ENCODE data around the gene RANGAP1. TPM values are rescaled to one million over a fixed set of nuclear protein-coding genes. Genes with fewer than 3 reads are reported as not detected.

The RANGAP1 gene
- polyA plus RNA-seq, 1 donor: 40.3 TPM

DNA sequence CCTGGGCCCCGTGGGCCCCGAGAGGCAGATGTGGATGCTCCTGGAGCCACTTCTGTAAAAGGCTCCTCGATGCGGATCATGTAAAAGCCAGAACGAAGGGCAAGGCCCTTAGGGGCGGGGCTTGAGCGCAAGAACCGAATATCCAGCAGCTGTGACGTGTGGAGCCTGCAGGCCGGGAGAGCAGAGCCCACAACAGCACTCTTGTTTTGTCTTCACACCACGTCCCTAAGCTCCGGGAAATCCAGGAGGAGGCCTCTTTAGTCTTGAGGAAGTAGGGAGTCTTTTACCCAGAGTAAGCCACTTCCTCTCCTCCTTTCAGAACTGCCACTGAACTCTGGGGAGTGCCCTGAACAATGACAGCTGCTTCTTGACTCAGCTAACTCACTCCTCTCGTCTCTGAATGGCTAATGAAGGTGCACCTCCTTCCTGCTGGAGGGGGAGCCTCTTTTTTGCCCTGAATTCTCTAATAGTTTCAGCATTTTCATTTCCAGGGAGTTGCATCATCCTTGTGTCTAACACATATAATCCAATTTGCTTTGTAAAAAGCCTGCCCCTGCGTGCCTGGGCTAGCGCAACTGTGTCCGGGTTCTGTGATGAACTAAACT lies 68.3 kb downstream of the RANGAP1 start:
- Histone ChIP-seq H3K9me3 (ENCODE audit: control insufficient read depth, low read depth, low read length) (no peaks in the 10 kb centered on the region), H3K4me1 (ENCODE audit: control insufficient read depth, insufficient read depth, low read length) (no peaks in the 10 kb centered on the region), H3K4me3 (ENCODE audit: low read length) (no peak overlapping the region), H3K36me3 (ENCODE audit: control insufficient read depth, insufficient read depth, low read length) (peaks cover 52% of the 10 kb centered on the region), H3K27ac (ENCODE audit: low read length) (peak overlapping the region; percentile 65), H3K27me3 (ENCODE audit: control insufficient read depth, insufficient read depth, low read length) (no peaks in the 10 kb centered on the region)
- DNase-seq: peak; percentile 44 to 45
- 30% methylated on average over 2 of the region's 16 CpGs for WGBS (ENCODE audit: insufficient coverage, low lambda C conversion rate)

- no CpG with 5 or more reads among the region's 13 CpGs for WGBS (ENCODE audit: insufficient coverage, low lambda C conversion rate)
- no peaks in the 10 kb centered on the region for H3K9me3 ChIP-seq (ENCODE audit: control insufficient read depth, low read depth, low read length)
- H3K36me3 ChIP-seq (ENCODE audit: control insufficient read depth, insufficient read depth, low read length): peaks cover 45% of the 10 kb centered on the region
- H3K4me3 ChIP-seq (ENCODE audit: low read length): no peak overlapping the region
- no peaks in the 10 kb centered on the region for H3K4me1 ChIP-seq (ENCODE audit: control insufficient read depth, insufficient read depth, low read length)
- peak overlapping the region; percentile 65 for H3K27ac ChIP-seq (ENCODE audit: low read length)
- H3K27me3 ChIP-seq (ENCODE audit: control insufficient read depth, insufficient read depth, low read length): no peaks in the 10 kb centered on the region
- no peak for DNase-seq
These were observed 69.0 kb downstream of the RANGAP1 start for GRCh38 chr22:41216984-41217383.

DNA sequence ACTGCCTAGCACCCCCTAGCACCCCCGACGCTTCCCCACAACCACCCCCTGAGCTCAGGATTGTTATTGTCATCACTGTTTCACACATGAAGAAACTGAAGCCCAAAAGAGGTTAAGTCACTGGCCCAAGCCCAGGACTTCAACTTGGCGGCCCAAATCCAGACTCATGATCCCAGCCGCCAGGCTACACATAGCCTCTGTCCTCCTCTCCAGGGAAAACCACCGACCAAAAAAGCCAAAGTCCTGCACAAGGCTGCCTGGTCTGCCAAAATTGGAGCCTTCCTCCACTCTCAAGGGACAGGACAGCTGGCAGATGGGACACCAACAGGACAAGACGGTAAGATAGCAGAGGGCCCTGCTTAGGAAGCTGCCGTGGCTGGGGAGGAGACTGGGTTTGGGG lies 70.1 kb downstream of the RANGAP1 start:
- no peaks in the 10 kb centered on the region for H3K4me1 ChIP-seq (ENCODE audit: control insufficient read depth, insufficient read depth, low read length)
- H3K27me3 ChIP-seq (ENCODE audit: control insufficient read depth, insufficient read depth, low read length): no peaks in the 10 kb centered on the region
- no peak overlapping the region for H3K27ac ChIP-seq (ENCODE audit: low read length)
- H3K9me3 ChIP-seq (ENCODE audit: control insufficient read depth, low read depth, low read length): no peaks in the 10 kb centered on the region
- WGBS (ENCODE audit: insufficient coverage, low lambda C conversion rate): no CpG with 5 or more reads among the region's 7 CpGs
- peaks cover 40% of the 10 kb centered on the region for H3K36me3 ChIP-seq (ENCODE audit: control insufficient read depth, insufficient read depth, low read length)
- no peak overlapping the region for H3K4me3 ChIP-seq (ENCODE audit: low read length)
- DNase-seq: no peak

GRCh38 chr22:41215409-41215808 lies 70.6 kb downstream of the RANGAP1 start:
- Histone ChIP-seq H3K9me3 (ENCODE audit: control insufficient read depth, low read depth, low read length) (no peaks in the 10 kb centered on the region), H3K27ac (ENCODE audit: low read length) (no peak overlapping the region), H3K4me3 (ENCODE audit: low read length) (no peak overlapping the region), H3K27me3 (ENCODE audit: control insufficient read depth, insufficient read depth, low read length) (no peaks in the 10 kb centered on the region), H3K4me1 (ENCODE audit: control insufficient read depth, insufficient read depth, low read length) (no peaks in the 10 kb centered on the region), H3K36me3 (ENCODE audit: control insufficient read depth, insufficient read depth, low read length) (peaks cover 39% of the 10 kb centered on the region)
- WGBS (ENCODE audit: insufficient coverage, low lambda C conversion rate): no CpG with 5 or more reads among the region's 10 CpGs
- no peak for DNase-seq

- Histone ChIP-seq H3K27ac (ENCODE audit: low read length) (no peak overlapping the region), H3K36me3 (ENCODE audit: control insufficient read depth, insufficient read depth, low read length) (peaks cover 12% of the 10 kb centered on the region), H3K4me1 (ENCODE audit: control insufficient read depth, insufficient read depth, low read length) (no peaks in the 10 kb centered on the region), H3K4me3 (ENCODE audit: low read length) (no peak overlapping the region), H3K9me3 (ENCODE audit: control insufficient read depth, low read depth, low read length) (no peaks in the 10 kb centered on the region), H3K27me3 (ENCODE audit: control insufficient read depth, insufficient read depth, low read length) (no peaks in the 10 kb centered on the region)
- no peak for DNase-seq
- WGBS (ENCODE audit: insufficient coverage, low lambda C conversion rate): 100% methylated on average over 2 of the region's 9 CpGs
These were observed 79.3 kb downstream of the RANGAP1 start for GRCh38 chr22:41206719-41207118.

DNA sequence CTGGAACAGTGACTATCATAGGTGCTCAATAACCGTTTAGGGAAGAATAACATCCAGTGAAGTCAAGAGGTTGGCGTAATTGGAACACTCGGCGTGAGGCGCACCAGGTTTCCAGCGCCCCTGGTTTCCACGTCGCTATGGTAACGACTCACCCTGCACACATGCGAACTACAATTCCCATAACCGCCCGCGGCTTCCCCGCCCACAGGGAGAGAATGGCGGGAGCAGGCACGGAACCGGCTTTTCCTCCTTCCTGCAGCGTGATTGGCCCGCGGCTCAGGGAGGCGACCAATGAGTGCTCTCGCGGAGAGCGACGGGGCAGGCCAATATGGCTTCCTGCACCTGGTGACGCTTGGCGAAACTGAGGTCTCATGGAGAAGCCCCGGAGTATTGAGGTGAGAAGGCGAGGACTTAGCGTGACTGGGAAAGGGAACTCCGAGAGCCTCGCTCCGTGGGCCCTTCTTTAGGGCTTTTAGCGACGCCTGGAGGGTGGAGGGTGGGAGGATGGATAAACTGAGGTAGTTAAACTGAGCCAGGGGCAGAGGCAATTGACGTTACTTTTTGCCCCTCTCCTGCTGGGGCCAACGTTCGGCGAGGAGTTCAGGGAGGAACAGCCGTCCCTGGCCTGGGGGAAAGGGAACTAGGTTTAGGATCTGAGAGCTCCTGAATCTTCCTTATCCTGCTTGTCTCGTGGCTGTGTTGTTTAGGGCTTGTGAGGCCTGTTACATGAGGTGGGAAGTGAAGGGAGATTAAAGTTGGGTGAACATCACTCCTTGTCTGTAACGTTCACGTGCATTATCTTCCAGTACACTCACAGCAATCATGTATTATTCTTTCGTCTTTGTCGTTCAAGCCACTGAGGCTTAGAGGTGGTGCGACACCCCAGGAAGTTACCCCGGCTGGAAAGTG lies 80.7 kb downstream of the RANGAP1 start, which contains the start of gene L3MBTL2:
L3MBTL2 (plus strand) TSS at position 321 of the 909 bp plus-strand sequence; CDS start at position 372, 51 bp downstream.
- WGBS (ENCODE audit: insufficient coverage, low lambda C conversion rate): 0% methylated on average over 3 of the region's 47 CpGs
- no peaks in the 10 kb centered on the region for H3K27me3 ChIP-seq (ENCODE audit: control insufficient read depth, insufficient read depth, low read length)
- peak within 1 kb of the TSS; percentile 70 for H3K4me3 ChIP-seq (ENCODE audit: low read length)
- no peaks in the 10 kb centered on the region for H3K9me3 ChIP-seq (ENCODE audit: control insufficient read depth, low read depth, low read length)
- DNase-seq: peak; percentile 95 to 96
- peaks cover 6% of the 10 kb centered on the region for H3K36me3 ChIP-seq (ENCODE audit: control insufficient read depth, insufficient read depth, low read length)
- H3K27ac ChIP-seq (ENCODE audit: low read length): peak within 1 kb of the TSS; percentile 45
- no peaks in the 10 kb centered on the region for H3K4me1 ChIP-seq (ENCODE audit: control insufficient read depth, insufficient read depth, low read length)

DNA sequence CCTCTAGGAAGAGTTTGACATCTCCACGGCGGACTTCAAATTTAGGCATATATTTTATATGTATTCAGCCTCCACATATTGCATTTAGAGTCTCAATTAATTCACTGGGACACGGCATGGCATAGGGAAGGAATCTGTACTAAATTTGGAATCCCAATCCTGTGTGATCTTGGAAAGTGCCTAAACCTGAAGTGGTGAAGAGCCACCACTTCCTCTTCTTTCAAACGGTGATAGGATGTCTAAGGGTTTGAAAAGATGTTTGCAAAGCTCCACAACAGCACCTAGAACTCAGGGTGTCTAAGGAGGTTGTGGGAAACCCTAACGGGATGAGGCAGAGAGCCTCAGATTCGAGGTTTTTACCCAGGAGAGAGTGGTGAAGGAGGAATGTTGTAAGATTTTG lies 81.9 kb downstream of the RANGAP1 start:
- H3K27ac ChIP-seq (ENCODE audit: low read length): no peak overlapping the region
- H3K36me3 ChIP-seq (ENCODE audit: control insufficient read depth, insufficient read depth, low read length): no peaks in the 10 kb centered on the region
- H3K4me1 ChIP-seq (ENCODE audit: control insufficient read depth, insufficient read depth, low read length): no peaks in the 10 kb centered on the region
- no peaks in the 10 kb centered on the region for H3K9me3 ChIP-seq (ENCODE audit: control insufficient read depth, low read depth, low read length)
- WGBS (ENCODE audit: insufficient coverage, low lambda C conversion rate): 90% methylated on average over 2 of the region's 6 CpGs
- no peak overlapping the region for H3K4me3 ChIP-seq (ENCODE audit: low read length)
- no peak for DNase-seq
- H3K27me3 ChIP-seq (ENCODE audit: control insufficient read depth, insufficient read depth, low read length): peaks cover 4% of the 10 kb centered on the region

- H3K9me3 ChIP-seq (ENCODE audit: control insufficient read depth, low read depth, low read length): no peaks in the 10 kb centered on the region
- no CpG with 5 or more reads among the region's 2 CpGs for WGBS (ENCODE audit: insufficient coverage, low lambda C conversion rate)
- no peak overlapping the region for H3K4me3 ChIP-seq (ENCODE audit: low read length)
- H3K4me1 ChIP-seq (ENCODE audit: control insufficient read depth, insufficient read depth, low read length): peaks cover 5% of the 10 kb centered on the region
- no peak for DNase-seq
- H3K27ac ChIP-seq (ENCODE audit: low read length): no peak overlapping the region
- peaks cover 9% of the 10 kb centered on the region for H3K27me3 ChIP-seq (ENCODE audit: control insufficient read depth, insufficient read depth, low read length)
- H3K36me3 ChIP-seq (ENCODE audit: control insufficient read depth, insufficient read depth, low read length): no peaks in the 10 kb centered on the region
These were observed 82.9 kb downstream of the RANGAP1 start for GRCh38 chr22:41203118-41203517.

- Histone ChIP-seq H3K27ac (ENCODE audit: low read length) (no peak overlapping the region), H3K27me3 (ENCODE audit: control insufficient read depth, insufficient read depth, low read length) (peaks cover 9% of the 10 kb centered on the region), H3K36me3 (ENCODE audit: control insufficient read depth, insufficient read depth, low read length) (no peaks in the 10 kb centered on the region), H3K4me3 (ENCODE audit: low read length) (no peak overlapping the region), H3K9me3 (ENCODE audit: control insufficient read depth, low read depth, low read length) (no peaks in the 10 kb centered on the region), H3K4me1 (ENCODE audit: control insufficient read depth, insufficient read depth, low read length) (peaks cover 13% of the 10 kb centered on the region)
- WGBS (ENCODE audit: insufficient coverage, low lambda C conversion rate): no CpG with 5 or more reads among the region's 10 CpGs
- DNase-seq: peak; percentile 23 to 46
These were observed 84.8 kb downstream of the RANGAP1 start for GRCh38 chr22:41201141-41201540.

DNA sequence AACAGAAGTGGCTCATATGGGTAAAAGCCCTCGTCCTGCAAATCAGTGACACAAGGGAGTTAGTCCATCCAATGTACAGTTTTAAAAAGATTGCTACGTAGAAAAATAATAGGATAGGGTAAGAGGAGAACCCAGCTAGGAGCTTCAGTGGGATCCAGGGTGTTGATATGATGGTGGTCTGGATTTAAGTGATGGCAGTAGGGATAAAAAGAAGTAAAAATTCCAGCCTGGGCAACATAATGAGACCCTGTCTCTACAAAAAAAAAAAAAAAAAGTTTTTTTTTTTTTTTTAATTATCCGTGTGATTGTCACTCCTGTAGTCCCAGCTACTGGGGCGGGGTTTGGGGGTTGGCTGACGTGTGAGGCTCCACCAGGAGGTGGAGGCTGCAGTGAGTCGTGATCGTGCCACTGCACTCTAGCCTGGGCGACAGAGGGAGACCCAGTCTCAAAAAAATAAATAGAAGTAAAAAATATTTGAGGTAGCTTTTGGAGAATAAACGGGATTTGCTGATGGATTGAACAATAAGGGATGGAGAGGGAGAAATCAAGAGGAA lies 87.9 kb downstream of the RANGAP1 start:
- no peaks in the 10 kb centered on the region for H3K9me3 ChIP-seq (ENCODE audit: control insufficient read depth, low read depth, low read length)
- peaks cover 13% of the 10 kb centered on the region for H3K4me1 ChIP-seq (ENCODE audit: control insufficient read depth, insufficient read depth, low read length)
- H3K4me3 ChIP-seq (ENCODE audit: low read length): peak overlapping the region; percentile 80
- H3K27me3 ChIP-seq (ENCODE audit: control insufficient read depth, insufficient read depth, low read length): peaks cover 9% of the 10 kb centered on the region
- DNase-seq: no peak
- no peaks in the 10 kb centered on the region for H3K36me3 ChIP-seq (ENCODE audit: control insufficient read depth, insufficient read depth, low read length)
- WGBS (ENCODE audit: insufficient coverage, low lambda C conversion rate): 27% methylated on average over 3 of the region's 9 CpGs
- no peak overlapping the region for H3K27ac ChIP-seq (ENCODE audit: low read length)
